ENCODE data around the gene MMADHC.
A peak's percentile ranks its signal among the peaks of the same experiment; 100 is the strongest.

The MMADHC gene

GRCh38 chr2:149575277-149575676 is 12.3 kb downstream of the MMADHC start:
- TF ChIP-seq CTCF (IDR thresholded peaks at IDR 0.05), result no peak

GRCh38 chr2:149573760-149574159 is 13.8 kb downstream of the MMADHC start:
- TF ChIP-seq CTCF (IDR thresholded peaks at IDR 0.05), result peak; percentile 45

DNA sequence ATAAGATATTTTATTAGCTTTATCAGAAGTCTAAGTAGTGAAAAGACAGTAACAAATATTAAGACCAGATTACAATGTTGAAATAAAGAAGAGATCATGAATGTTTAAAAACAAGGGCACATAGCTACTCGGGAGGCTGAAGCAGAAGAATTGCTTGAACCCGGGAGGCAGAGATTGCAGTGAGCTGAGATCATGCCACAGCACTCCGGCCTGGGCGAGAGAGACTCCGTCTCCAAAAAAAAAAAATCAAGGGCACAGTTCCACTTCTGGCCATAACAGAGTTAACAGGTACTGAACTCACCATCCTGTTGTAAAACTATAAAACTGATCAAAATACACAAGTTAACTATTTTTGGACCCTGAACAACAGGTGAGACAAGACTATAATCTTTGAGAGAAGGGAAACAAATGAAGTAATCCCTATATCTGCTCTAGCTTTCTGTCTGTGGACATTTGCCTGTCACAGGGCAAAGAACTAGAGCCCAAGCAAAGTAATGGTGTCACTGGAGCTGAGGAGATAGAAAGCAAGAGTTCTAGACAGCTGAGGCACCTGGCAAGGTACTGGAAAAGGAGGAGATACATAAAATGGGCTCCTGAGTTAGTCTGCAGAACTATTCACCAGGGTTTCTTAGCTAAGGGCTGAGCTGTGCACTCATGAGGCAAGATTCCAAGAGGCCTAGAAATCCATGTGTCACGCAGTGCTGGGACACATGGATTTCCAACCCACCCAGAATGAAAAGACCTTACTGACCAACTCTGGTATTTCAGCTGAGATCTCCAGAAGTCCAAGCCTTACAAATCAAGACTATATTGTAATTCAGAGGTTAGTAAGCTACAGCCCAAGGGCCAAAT is 15.2 kb downstream of the MMADHC start:
- TF ChIP-seq CTCF (IDR thresholded peaks at IDR 0.05), result no peak

DNA sequence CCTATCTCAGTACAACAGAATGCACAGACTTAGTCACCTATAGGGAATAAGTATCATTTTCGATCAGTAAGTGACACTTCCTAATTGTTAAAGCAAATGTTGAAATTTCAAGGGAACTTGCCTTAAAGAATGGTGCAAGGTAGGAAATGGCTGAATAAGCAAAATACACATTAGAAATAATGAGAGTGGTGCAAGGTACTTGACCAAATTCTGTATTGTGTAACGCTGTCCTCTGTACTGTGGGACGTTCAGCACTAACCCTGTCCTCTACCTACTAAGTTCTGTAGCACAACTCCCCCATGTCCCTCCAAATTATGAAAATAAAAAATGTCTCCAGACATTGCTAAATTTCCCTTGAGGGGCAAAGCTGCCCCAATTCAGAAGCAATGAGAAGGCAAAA is 19.4 kb downstream of the MMADHC start:
- TF ChIP-seq CTCF (IDR thresholded peaks at IDR 0.05), result no peak

- TF ChIP-seq CTCF (IDR thresholded peaks at IDR 0.05), result no peak
Observed at GRCh38 chr2:149566652-149567051, 20.9 kb downstream of the MMADHC start.

GRCh38 chr2:149564983-149565382 is 22.6 kb downstream of the MMADHC start:
- TF ChIP-seq CTCF (IDR thresholded peaks at IDR 0.05), result no peak

DNA sequence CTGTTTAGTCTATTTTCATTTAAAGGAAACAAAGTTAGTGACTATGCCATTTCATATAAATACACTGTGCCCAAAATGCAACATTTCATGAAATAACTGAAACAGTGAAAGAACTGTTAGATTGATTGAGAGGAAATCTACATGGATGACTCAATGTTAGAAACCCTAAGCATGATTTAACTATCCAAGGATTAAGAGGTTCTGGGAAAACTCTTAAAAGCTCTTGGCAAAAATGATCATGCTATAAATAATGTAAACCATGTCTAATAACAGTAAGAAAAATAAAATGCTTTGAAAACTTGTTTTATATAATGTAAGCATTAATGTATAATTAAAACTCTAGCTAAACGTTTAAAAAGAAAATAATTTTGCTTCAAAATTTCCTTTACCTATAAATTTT is 23.5 kb downstream of the MMADHC start:
- TF ChIP-seq CTCF (IDR thresholded peaks at IDR 0.05), result no peak
